Endothelial cell (in vitro differentiated cells): ENCODE results near the gene MORC3. TPM values are rescaled to one million over a fixed set of nuclear protein-coding genes. Genes with fewer than 3 reads are reported as not detected.
"Not testable (repeated sequence)": the region's sequence is repeated elsewhere in the genome, so short reads cannot be mapped to it uniquely, and the experiment has no call there.

ENCODE experiments used
- DNase-seq: peaks from one replicate; pipeline ENCODE4 v3.0.0; 2021; ENCODE audit warnings: low spot score
- H3K27ac Mint-ChIP-seq: one replicate; pipeline ENCODE4 v1.8.0; 2021; ENCODE audit warnings: mixed read lengths, inconsistent platforms; ENCODE audit not compliant: unreplicated experiment
- H3K27me3 Mint-ChIP-seq: one replicate; pipeline ENCODE4 v1.8.0; 2021; ENCODE audit warnings: mild to moderate bottlenecking, moderate library complexity, mixed read lengths, inconsistent platforms; ENCODE audit not compliant: unreplicated experiment
- H3K36me3 Mint-ChIP-seq: one replicate; pipeline ENCODE4 v1.8.0; 2021; ENCODE audit warnings: mild to moderate bottlenecking, low read depth, mixed read lengths, inconsistent platforms; ENCODE audit not compliant: unreplicated experiment
- H3K4me1 Mint-ChIP-seq: one replicate; pipeline ENCODE4 v1.8.0; 2021; ENCODE audit warnings: mild to moderate bottlenecking, mixed read lengths, inconsistent platforms; ENCODE audit not compliant: unreplicated experiment
- H3K4me3 Mint-ChIP-seq: one replicate; pipeline ENCODE4 v1.8.0; 2021; ENCODE audit warnings: mild to moderate bottlenecking, mixed read lengths, inconsistent platforms; ENCODE audit not compliant: unreplicated experiment
- H3K9me3 Mint-ChIP-seq: one replicate; pipeline ENCODE4 v1.8.0; 2021; ENCODE audit warnings: mixed read lengths, inconsistent platforms; ENCODE audit not compliant: unreplicated experiment
- total RNA-seq: library from RNA; stranded (reverse); fragmentation: NEBNext Ultra II Directional; extraction: Animal tissue kit (Norgen Biotek cat#: 25700); gene quantifications from one replicate; pipeline ENCODE4 v1.2.1, GENCODE V29; 2021; ENCODE audit not compliant: unreplicated experiment
- TF ChIP-seq, protein P1 (sequence below): fragments of 200-600 bp; sonication (generic); IDR thresholded peaks from one replicate; pipeline ENCODE4 v1.5.0; 2021; ENCODE audit warnings: antibody characterized with exemption; ENCODE audit not compliant: unreplicated experiment

The MORC3 gene
- total RNA-seq, 1 donor from 2014 or later: 43.0 TPM

DNA sequence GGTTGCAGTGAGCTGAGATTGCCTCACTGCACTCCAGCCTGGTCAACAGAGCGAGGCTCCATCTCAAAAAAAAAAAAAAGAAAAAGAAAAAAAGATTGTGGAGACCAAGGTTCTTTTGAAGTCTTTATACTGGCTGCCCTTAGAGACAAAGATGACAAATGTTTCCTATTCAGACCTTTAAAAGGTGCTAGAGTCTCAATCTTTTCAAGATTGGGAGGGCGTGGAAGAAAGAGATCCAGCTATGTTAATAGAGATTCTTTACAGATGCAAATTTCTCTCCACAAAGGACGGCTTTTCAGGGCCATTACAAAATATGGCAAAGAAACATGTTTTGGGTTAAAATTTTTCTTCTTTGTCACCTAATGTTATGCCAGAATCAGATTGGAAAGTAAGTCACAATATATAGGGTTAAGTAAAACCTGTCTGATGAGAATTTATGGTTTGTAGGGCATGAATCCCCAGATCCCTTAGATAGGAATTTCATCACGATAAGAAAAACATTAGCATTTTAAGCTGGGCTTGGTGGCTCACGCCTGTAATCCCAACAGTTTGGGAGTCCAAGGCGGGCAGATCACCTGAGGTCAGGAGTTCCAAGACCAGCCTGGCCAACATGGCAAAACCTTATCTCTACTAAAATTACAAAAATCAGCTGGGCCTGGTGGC lies 13.0 kb upstream of the MORC3 start:
- Mint-ChIP-seq H3K9me3 (no peaks in the 10 kb centered on the region), H3K27ac (no peak overlapping the region), H3K4me3 (no peak overlapping the region), H3K27me3 (no peaks in the 10 kb centered on the region), H3K4me1 (no peaks in the 10 kb centered on the region), H3K36me3 (no peaks in the 10 kb centered on the region)
- TF ChIP-seq, protein P1, sequence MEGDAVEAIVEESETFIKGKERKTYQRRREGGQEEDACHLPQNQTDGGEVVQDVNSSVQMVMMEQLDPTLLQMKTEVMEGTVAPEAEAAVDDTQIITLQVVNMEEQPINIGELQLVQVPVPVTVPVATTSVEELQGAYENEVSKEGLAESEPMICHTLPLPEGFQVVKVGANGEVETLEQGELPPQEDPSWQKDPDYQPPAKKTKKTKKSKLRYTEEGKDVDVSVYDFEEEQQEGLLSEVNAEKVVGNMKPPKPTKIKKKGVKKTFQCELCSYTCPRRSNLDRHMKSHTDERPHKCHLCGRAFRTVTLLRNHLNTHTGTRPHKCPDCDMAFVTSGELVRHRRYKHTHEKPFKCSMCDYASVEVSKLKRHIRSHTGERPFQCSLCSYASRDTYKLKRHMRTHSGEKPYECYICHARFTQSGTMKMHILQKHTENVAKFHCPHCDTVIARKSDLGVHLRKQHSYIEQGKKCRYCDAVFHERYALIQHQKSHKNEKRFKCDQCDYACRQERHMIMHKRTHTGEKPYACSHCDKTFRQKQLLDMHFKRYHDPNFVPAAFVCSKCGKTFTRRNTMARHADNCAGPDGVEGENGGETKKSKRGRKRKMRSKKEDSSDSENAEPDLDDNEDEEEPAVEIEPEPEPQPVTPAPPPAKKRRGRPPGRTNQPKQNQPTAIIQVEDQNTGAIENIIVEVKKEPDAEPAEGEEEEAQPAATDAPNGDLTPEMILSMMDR: no peak
- DNase-seq: no peak

DNA sequence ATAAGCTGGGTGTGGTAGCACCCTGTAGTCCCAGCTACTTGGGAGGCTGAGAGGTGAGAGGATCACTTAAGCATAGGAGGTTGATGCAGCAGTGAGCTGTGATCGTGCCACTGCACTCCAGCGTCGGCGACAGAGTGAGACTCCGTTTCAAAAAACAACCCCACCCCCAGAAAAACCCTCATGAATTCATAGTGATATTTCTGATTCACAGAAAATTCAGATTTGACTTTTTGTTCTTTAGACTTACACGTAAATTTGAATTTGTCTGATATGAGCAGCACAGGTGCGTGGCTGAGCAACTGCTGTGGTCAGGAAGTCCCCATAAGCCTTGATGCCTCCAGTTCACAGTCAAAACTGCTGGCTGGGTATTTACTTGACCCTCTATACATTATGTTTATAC lies 10.0 kb upstream of the MORC3 start:
- Mint-ChIP-seq H3K4me3 (no peak overlapping the region), H3K36me3 (no peaks in the 10 kb centered on the region), H3K27me3 (no peaks in the 10 kb centered on the region)

DNA sequence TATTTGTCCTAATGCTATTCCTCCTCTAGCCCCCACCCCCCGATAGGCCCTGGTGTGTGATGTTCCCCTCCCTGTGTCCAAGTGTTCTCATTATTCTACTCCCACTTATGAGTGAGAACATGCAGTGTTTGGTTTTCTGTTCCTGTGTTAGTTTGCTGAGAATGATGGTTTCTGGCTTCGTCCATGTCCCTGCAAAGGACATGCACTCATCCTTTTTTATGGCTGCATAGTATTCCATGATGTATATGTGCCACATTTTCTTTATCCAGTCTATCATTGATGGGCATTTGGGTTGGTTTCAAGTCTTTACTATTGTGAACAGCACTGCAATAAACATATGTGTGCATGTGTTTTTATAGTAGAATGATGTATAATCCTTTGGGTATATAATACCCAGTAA lies 6.6 kb upstream of the MORC3 start:
- H3K4me3 Mint-ChIP-seq, DNase-seq, H3K36me3 Mint-ChIP-seq, H3K27ac Mint-ChIP-seq, H3K4me1 Mint-ChIP-seq, H3K27me3 Mint-ChIP-seq, H3K9me3 Mint-ChIP-seq: not testable (repeated sequence)

More for the DNA sequence above, 10.0 kb upstream of the MORC3 start:
- no peaks in the 10 kb centered on the region for H3K9me3 Mint-ChIP-seq
- no peaks in the 10 kb centered on the region for H3K4me1 Mint-ChIP-seq
- TF ChIP-seq, protein P1: no peak
- H3K27ac Mint-ChIP-seq: no peak overlapping the region
- DNase-seq: no peak

DNA sequence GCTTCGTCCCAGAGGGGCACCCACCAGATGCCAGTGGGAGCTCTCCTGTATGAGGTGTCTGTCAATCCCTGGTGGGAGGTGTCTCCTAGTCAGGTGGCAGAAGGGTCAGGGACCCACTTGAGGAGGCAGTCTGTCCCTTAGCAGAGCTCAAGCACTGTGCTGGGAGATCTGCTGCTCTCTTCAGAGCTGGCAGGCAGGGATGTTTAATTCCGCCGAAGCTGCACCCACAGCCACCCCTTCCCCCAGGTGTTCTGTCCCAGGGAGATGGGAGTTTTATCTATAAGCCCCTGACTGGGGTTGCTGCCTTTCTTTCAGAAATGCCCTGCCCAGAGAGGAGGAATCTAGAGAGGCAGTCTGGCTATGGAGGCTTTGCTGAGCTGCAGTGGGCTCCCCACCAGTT lies 4.0 kb upstream of the MORC3 start:
- H3K4me3 Mint-ChIP-seq, DNase-seq, H3K36me3 Mint-ChIP-seq, H3K27me3 Mint-ChIP-seq, H3K9me3 Mint-ChIP-seq, H3K4me1 Mint-ChIP-seq, H3K27ac Mint-ChIP-seq: not testable (repeated sequence)

DNA sequence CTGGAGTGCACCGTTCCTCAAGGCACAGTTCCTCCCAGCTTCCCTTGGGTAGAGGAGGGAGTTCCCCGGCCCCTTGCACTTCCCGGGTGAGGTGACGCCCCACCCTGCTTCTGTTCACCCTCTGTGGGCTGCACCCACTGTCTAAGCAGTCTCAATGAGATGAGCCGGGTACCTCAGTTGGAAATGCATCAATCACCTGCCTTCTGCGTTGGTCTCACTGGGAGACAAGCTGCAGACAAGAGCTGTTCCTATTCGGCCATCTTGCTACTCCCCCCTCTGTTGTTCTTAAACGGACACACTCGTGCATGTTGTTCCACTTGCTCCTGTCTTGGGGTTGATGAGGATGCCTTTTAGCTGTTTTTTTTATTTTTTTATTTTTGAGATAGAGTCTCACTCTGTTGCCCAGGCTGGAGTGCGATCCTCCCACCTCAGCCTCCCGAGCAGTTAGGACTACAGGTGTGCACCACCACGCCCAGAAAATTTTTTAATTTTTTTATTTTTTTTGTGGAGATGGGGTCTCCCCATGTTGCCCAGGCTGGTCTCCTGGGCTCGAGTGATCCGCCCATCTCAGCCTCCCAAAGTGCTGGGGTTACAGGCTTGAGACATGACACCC lies 3.0 kb upstream of the MORC3 start:
- no peak overlapping the region for H3K27ac Mint-ChIP-seq
- no peak for DNase-seq
- no peaks in the 10 kb centered on the region for H3K9me3 Mint-ChIP-seq
- peaks cover 8% of the 10 kb centered on the region for H3K4me1 Mint-ChIP-seq
- peaks cover 4% of the 10 kb centered on the region for H3K36me3 Mint-ChIP-seq
- no peak overlapping the region for H3K4me3 Mint-ChIP-seq
- peaks cover 7% of the 10 kb centered on the region for H3K27me3 Mint-ChIP-seq
- TF ChIP-seq, protein P1: no peak

DNA sequence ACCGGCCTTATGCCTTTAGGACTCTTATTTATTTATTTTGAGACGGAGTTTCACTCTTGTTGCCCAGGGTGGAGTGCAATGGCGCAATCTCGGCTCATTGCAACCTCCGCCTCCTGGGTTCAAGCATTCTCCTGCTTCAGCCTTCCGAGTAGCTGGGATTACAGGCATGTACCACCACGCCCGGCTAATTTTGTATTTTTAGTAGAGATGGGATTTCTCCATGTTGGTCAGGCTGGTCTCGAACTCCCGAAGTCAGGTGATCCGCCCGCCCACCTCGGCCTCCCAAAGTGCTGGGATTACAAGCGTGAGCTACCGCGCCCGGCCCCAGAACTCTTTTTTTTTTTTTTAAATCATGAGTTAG lies 611 bp upstream of the MORC3 start:
- H3K9me3 Mint-ChIP-seq, H3K27me3 Mint-ChIP-seq, DNase-seq, H3K36me3 Mint-ChIP-seq: not testable (repeated sequence)
- Mint-ChIP-seq H3K4me1 (peaks cover 25% of the 10 kb centered on the region), H3K4me3 (peak overlapping the region; percentile 86), H3K27ac (peak overlapping the region; percentile 80)
